NCI-H1694 (cell line): ENCODE results near the gene PAAF1.

Source experiments
- DNase-seq: peaks from one replicate; lab custom pipeline; 2025; lab: John Stamatoyannopoulos, UW

The PAAF1 gene

GRCh38 chr11:73972620-73973449 lies 96.0 kb downstream of the PAAF1 start:
- DNase-seq: no peak

- DNase-seq: no peak
Observed at GRCh38 chr11:73974604-73975478, 98.0 kb downstream of the PAAF1 start.

- no peak for DNase-seq
Observed at GRCh38 chr11:73975479-73975757, 98.6 kb downstream of the PAAF1 start.

- DNase-seq: no peak
Observed at GRCh38 chr11:73976451-73977151, 99.8 kb downstream of the PAAF1 start.

GRCh38 chr11:73977856-73978519 lies 101.2 kb downstream of the PAAF1 start:
- no peak for DNase-seq

- no peak for DNase-seq
Observed at GRCh38 chr11:73978576-73979086, 101.8 kb downstream of the PAAF1 start.

GRCh38 chr11:73980001-73980961 lies 103.5 kb downstream of the PAAF1 start:
- no peak for DNase-seq
